GM21367 (cell line): ENCODE measurements around the gene ARAF.

Experiments used
- ATAC-seq: cut with Tn5 transposase; IDR thresholded peaks from one replicate; pipeline ENCODE4 v1.9.1; 2021; ENCODE audit not compliant: unreplicated experiment

The ARAF gene

GRCh38 chrX:47619486-47620302 lies 58.7 kb downstream of the ARAF start, which contains the start of gene SYN1:
SYN1 (minus strand) TSS chrX:47619857; CDS start chrX:47619728, 129 bp downstream.
- ATAC-seq, result no peak

GRCh38 chrX:47620303-47620685 lies 59.3 kb downstream of the ARAF start:
- ATAC-seq, result no peak
